HG02970 (cell line): Measurements from ENCODE around the gene SH3RF1.

ENCODE experiments used
- ATAC-seq: cut with Tn5 transposase; IDR thresholded peaks from one replicate; pipeline ENCODE4 v1.9.1; 2021; ENCODE audit warnings: mild to moderate bottlenecking, moderate library complexity, moderate number of reproducible peaks; ENCODE audit not compliant: unreplicated experiment, low FRiP score

SH3RF1 gene

GRCh38 chr4:169142391-169142790, 128.4 kb downstream of the SH3RF1 start:
- ATAC-seq: no peak

- ATAC-seq: no peak
These were observed 131.7 kb downstream of the SH3RF1 start for GRCh38 chr4:169139021-169139420.

GRCh38 chr4:169137558-169137920, 133.2 kb downstream of the SH3RF1 start:
- no peak for ATAC-seq

- no peak for ATAC-seq
These were observed 133.8 kb downstream of the SH3RF1 start for GRCh38 chr4:169136796-169137557.

- no peak for ATAC-seq
These were observed 134.4 kb downstream of the SH3RF1 start for GRCh38 chr4:169136330-169136729.

GRCh38 chr4:169135776-169136175, 135.0 kb downstream of the SH3RF1 start:
- no peak for ATAC-seq

GRCh38 chr4:169133932-169134331, 136.8 kb downstream of the SH3RF1 start:
- no peak for ATAC-seq

GRCh38 chr4:169132561-169133305, 138.0 kb downstream of the SH3RF1 start:
- ATAC-seq: no peak

GRCh38 chr4:169131556-169132208, 139.1 kb downstream of the SH3RF1 start:
- ATAC-seq: no peak

GRCh38 chr4:169128902-169129301, 141.9 kb downstream of the SH3RF1 start:
- no peak for ATAC-seq

GRCh38 chr4:169127314-169127713, 143.4 kb downstream of the SH3RF1 start:
- no peak for ATAC-seq

- ATAC-seq: no peak
These were observed 146.1 kb downstream of the SH3RF1 start for GRCh38 chr4:169124661-169125060.

- no peak for ATAC-seq
These were observed 148.3 kb downstream of the SH3RF1 start for GRCh38 chr4:169122422-169122821.

- ATAC-seq: no peak
These were observed 148.8 kb downstream of the SH3RF1 start for GRCh38 chr4:169121861-169122382.

GRCh38 chr4:169120624-169121023, 150.1 kb downstream of the SH3RF1 start:
- ATAC-seq: no peak

GRCh38 chr4:169119536-169119935, 151.2 kb downstream of the SH3RF1 start:
- no peak for ATAC-seq

- no peak for ATAC-seq
These were observed 153.1 kb downstream of the SH3RF1 start for GRCh38 chr4:169117591-169118081.

GRCh38 chr4:169116270-169116901, 154.4 kb downstream of the SH3RF1 start:
- no peak for ATAC-seq

- ATAC-seq: no peak
These were observed 154.9 kb downstream of the SH3RF1 start for GRCh38 chr4:169115897-169116254.

GRCh38 chr4:169115144-169115896, 155.4 kb downstream of the SH3RF1 start:
- ATAC-seq: no peak
